Tongue (tissue), 2 donors: Measurements from ENCODE around the gene RNF182. TPM values are rescaled to one million over a fixed set of nuclear protein-coding genes. Genes with fewer than 3 reads are reported as not detected.
"Not testable (repeated sequence)": the region's sequence is repeated elsewhere in the genome, so short reads cannot be mapped to it uniquely, and the experiment has no call there.

ENCODE experiments used
- DNase-seq: peaks from one replicate; pipeline ENCODE4 v3.0.0-alpha.2; 2015
- total RNA-seq: library from RNA; depleted of rRNA; stranded (reverse); fragments of >200 nt; gene quantifications from one replicate; pipeline ENCODE4 v1.2.3, GENCODE V29; 2014

Gene RNF182
- total RNA-seq, 1 donor from 2014 or later, result 0.51 TPM

GRCh38 chr6:13965582-13966127 lies 40.9 kb downstream of the RNF182 start:
- no peak for DNase-seq

- no peak for DNase-seq
These were observed 46.6 kb downstream of the RNF182 start for GRCh38 chr6:13971303-13971702.

GRCh38 chr6:13972602-13973001 lies 47.9 kb downstream of the RNF182 start:
- DNase-seq, result not testable (repeated sequence)

- DNase-seq, result not testable (repeated sequence)
These were observed 48.7 kb downstream of the RNF182 start for GRCh38 chr6:13973422-13973821.

DNA sequence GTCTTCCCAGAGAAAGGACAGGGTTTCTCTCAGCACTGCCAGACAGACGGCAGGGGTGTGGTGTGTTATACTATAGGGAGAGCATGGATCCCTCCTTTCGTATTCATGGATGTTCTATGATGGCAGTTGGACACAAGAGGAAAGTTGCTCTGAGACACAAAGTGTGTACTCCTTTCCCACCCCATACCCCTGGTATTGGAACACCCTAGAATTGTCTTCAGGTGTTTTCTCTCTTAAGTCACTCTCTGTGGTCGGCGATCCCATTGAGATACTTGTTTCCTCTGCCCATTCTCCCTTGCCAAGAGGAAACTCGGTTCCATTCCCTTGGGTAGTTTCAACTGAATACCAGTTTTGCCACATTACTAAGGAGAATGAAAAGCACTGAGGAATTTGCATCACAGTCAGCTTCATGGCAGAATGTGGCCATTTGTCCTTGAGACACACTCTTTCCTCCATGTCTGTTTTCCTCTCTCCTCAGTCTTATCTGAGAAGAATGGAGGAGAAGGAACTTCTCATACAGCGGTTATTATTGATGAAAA lies 53.4 kb downstream of the RNF182 start:
- no peak for DNase-seq

GRCh38 chr6:13978787-13979186 lies 54.0 kb downstream of the RNF182 start:
- DNase-seq, result no peak

DNA sequence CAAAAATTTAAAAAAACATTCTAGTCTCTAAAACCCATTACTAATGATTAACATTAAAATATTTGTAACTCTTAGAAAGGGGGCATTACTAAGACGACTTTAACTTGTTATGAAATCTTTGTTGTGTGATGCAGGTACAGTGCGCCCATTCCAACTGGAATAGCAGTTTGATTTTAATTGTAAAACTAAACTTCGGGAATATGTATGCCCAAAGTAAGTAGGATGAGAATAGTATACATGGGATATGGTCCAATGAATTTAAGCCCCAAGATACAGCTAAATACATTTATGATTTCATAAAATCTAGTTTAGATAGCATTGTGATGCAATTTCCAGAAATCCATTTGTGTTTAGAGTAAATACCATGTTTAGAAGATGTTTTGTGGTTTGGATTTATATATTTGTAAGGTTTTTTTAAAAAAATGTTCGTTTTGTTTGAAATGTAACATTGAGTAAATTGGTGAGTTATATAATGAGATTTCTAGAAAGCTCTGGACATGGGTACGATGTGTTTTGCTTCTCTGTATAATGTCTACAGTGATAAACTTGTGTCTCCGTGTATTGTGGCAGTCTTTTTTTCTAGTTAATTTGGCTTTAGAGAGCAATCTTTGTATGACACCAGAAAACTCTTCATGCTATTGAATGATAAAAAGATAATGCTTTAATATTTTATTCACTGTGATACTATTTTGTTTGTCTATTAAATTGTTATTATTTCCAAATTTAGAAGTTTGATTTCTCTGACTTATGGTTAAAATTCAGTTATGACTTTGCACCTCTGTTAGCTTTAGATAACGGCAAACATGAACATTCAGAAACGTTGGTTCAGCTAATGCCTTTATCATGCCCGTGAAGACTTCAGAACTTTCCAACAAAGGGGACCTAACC lies 54.8 kb downstream of the RNF182 start:
- no peak for DNase-seq

DNA sequence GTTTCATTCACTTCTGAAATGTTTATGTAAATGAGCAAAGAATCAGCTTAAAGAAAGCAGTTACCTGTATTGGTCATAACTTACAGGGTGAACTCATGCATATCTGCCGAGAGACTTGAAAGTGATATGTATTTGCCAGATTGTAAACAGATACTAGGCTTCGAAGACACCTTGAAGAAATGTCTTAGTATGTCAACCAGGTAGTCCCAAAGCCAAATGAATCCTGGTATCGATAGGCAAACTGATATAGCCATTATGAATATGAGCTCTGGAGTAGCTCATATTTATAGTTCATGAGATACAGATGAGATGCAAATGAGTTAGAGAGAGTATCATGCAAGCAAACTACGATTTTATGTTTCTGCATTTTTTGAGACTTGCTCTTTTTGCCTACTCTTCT lies 55.8 kb downstream of the RNF182 start:
- DNase-seq, result no peak

DNA sequence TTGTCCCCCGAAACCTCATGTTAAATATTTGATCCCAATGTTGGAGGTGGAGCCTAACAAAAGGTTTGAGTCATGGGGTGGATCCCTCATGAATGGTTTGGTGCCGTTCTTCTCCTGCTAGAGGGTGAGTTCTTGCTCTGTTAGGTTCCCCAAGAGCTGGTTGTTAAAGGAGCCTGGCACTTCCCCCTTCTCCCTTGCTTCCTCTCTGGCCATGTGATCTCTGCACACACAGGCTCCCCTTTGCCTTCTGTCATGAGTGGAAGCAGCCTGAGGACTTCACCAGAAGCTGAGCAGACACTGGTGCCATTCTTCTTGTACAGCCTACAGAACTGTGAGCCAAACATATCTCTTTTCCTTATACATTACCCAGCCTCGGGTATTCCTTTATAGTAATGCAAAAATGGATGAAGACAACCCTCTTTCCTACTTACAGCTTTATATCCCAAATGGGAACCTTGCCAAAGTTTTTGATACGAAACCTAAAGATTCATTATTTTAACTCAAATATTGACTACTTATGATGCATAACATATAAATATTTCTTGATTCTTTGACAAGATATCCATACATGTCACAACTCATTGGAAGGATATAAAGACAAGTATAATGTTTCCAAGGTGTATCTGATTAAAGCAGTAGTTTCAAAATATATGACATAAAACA lies 61.0 kb downstream of the RNF182 start:
- no peak for DNase-seq

DNA sequence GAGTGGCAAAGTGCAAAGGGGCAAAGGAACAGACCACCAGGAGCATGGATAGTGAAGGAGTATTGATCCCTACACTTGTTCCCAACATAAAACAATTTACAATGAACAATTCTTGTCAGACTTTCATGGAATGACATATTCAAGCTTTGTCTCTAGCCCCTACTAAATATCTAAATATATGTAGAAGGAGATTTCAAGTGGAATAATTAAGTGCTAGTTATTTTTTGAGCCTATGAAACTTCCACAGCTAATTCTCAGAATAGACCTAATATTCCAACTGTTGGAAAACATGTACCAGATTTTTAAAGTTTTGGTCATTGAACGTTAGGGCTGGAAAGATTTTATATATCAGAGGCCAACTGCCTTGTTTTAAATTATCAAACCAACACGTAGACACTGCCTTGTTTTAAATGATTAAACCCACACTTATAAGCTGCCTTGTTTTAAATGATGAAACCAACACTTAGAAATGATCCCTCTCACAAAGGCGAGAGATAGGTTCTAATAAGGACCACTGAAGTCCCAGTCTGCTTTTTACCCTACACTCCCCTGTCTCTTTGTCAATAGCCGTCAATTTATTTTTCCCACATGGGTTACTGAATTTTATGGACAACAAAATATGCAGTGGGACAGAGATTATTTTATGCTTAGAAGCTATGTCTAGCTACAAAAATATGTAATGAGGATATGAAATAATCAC lies 62.1 kb downstream of the RNF182 start:
- DNase-seq, result no peak

DNA sequence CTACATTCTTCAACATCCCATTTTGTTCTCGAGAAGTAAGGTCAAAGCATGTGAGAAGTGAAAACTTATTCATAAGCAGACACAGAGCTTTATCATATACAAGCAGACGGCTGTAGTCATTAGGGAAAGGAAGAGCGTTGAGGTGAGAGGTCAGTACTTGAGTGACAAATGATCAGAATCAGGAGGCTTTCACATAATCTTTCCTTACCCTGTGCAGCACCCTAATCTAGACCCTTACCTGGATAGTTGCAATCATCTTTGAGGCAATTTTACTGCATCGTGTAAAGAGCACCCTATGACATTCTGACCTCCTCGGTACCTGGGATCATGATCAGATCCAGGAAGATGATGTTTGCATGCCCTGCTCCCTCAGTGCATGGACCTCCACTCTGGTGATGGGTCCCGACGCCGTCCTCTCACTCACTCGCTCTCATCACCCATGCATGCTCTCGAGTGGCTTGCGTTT lies 62.7 kb downstream of the RNF182 start:
- DNase-seq, result no peak

DNA sequence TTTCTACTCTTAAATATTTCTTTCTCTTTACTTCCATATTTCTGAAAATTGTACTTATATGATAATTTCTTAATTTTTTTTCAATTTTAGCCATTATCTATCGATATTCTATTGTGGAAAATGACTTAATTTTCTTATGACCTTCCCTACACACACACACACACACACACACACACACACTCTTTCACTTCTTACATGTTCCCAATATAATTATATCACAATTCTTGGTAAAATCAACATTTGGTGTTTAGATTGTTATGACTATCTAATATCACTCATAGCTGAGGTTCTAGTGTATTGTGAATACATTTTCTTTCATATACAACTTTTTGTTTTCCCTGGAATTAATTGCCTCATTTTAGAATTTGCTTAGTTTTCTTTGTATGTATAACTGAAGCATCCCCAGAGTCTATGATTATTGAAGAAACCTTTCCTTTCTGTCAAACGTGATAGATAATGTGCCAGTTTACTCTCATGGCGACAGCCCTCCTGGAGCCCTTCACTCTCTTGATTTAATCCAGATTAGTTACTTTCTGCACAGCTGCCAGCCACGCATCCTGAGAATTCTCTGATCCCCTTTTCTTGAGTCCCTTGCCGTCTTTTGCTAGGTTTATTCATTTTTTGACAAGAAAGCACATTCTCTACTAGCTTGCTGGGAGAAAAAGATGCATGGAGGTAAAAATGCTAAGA lies 63.4 kb downstream of the RNF182 start:
- DNase-seq, result no peak

- no peak for DNase-seq
These were observed 64.2 kb downstream of the RNF182 start for GRCh38 chr6:13988908-13989307.

DNA sequence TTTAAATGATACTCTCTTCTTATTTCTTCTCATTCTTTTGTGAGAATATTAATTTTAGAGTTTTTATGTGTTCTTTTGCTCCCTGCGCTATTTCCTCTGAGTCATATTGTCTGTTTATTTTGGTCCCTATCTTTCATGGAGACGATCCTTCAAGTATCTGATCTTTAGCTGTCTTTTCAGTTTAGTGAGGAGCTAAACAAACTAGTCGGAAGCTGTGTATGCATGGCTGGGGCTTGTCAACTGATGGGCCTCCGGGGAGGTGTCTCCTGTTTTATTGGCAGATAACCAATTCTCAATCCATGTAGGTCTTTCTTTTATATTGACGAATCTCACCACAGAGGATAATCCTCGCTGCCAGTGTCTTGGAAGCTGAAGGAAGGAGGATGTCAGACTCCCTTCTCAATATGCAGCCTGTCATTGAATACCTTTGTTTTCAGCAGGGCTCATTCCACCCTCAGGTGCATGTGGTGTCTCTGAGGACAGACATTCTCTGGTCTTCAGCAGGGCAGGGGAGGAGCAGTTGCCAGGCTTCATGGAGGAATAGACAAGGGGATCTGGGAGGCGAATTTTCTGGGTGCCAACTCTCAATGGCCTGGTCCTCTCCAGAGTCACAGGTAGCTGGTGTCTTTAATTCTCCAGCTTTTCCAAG lies 64.9 kb downstream of the RNF182 start:
- no peak for DNase-seq

- no peak for DNase-seq
These were observed 66.0 kb downstream of the RNF182 start for GRCh38 chr6:13990796-13991195.

DNA sequence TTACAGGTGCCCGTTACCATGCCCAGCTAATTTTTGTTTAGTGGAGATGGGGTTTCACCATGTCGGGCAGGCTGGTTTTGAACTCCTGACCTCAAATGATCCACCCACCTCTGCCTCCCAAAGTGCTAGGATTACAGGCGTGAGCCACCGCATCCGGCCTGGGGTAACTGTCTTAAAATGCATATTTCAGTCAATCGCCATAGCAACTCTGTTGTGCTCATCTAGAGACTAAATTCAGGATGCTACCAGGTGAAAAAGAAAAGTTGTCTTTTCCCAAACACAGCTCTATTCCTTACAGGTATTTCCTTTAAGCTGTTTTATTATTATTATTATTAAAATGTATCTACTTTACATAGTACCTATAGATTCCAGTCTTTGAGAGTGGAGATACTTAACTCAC lies 66.6 kb downstream of the RNF182 start:
- DNase-seq, result no peak

- no peak for DNase-seq
These were observed 67.8 kb downstream of the RNF182 start for GRCh38 chr6:13992417-13993055.

DNA sequence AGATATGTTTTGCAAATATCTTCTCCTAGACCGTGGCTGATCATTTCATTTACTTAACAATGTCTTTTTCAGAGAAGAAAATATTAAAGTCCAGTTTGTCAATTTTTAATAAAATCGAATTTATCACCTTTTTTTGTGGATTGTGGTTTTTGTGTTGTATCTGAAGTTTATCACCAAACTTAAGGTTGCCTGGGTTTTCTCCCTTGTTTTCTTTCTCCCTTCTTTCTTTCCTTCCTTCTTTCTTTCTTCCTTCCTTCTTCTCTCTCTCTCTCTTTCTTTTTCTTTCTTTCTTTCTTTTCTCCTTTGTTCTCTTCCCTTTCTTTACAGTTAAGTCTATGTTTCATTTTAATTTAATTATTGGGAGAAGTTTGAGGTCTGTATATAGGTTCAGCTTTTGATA lies 68.7 kb downstream of the RNF182 start:
- no peak for DNase-seq

DNA sequence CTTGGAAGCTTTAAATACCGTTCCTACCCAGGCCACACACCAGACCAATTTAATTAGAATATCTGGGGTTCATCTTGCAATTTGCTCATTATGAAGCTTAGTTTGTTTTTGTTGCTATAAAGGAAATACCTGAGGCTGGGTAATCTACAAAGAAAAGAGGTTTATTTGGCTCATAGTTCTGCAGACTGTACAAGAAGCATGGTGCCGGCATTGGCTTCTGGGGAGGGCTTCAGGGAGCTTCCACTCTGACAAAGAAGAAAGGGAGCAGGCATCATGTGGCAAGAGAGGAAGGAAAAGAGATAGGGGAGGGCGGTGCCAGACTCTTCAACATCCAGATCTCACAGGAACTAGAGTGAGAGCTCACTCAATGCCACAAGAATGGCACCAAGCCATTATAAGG lies 73.6 kb downstream of the RNF182 start:
- DNase-seq, result no peak

DNA sequence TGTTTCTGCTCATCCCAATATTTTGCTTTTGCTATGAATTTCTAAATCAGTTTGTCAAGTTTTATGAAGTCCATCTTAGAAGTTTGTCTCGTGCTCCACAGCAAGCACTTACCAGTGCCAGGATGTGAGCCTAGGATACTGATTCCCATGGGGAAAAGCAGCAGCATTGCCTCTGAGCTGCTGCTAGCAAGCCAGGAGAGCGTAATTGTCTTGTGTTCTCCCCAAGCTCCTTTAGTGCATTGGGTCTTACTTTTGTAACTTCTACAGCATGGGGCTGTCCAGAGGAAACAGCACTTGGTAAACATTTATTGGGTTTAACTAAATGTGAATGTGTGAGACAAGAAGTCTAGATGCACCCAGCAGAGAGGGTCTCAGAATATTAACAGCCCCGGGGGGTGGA lies 76.1 kb downstream of the RNF182 start:
- no peak for DNase-seq
